GM12874 (cell line): ENCODE results near the gene BMERB1.

ENCODE experiments used
- TF ChIP-seq, protein P1 (sequence below): IDR thresholded peaks from 2 replicates; pipeline ENCODE4 v1.5.1; 2011; ENCODE audit warnings: low read depth, mild to moderate bottlenecking, control low read depth, low read length, moderate library complexity; ENCODE audit not compliant: insufficient read depth

BMERB1 gene

DNA sequence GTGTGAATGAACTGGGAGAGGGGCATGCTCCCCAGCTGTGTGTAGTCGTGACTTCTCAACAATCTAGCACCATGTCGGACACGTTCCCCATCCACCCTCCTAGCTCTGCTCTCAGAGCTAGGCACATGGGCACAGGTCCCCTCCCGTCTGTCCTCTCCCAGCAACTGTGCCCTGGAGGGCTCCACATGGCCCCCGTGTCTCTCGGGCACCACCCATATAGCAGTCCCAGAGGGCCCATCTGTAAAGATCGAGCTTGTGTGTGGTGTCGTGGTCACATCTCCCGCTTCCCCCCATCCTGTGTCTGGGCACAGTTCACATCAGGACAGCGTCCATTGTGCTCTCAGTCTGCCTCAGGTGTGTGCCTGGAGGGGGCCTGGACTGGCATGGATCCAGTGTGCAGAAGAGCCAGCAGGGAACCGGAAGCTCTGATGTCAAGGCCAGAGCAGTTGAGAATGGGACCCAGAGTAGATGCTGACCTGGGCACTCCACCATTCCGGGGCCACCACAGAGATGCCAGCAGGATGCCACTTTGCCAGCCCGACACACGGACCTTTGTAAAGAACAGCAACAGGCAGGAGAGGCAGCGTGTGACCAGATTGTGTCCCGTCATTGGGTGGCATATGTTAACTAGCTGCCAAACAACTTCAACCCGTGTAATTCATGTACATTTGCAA is 152.9 kb downstream of the BMERB1 start:
- TF ChIP-seq, protein P1, sequence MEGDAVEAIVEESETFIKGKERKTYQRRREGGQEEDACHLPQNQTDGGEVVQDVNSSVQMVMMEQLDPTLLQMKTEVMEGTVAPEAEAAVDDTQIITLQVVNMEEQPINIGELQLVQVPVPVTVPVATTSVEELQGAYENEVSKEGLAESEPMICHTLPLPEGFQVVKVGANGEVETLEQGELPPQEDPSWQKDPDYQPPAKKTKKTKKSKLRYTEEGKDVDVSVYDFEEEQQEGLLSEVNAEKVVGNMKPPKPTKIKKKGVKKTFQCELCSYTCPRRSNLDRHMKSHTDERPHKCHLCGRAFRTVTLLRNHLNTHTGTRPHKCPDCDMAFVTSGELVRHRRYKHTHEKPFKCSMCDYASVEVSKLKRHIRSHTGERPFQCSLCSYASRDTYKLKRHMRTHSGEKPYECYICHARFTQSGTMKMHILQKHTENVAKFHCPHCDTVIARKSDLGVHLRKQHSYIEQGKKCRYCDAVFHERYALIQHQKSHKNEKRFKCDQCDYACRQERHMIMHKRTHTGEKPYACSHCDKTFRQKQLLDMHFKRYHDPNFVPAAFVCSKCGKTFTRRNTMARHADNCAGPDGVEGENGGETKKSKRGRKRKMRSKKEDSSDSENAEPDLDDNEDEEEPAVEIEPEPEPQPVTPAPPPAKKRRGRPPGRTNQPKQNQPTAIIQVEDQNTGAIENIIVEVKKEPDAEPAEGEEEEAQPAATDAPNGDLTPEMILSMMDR, result no peak

DNA sequence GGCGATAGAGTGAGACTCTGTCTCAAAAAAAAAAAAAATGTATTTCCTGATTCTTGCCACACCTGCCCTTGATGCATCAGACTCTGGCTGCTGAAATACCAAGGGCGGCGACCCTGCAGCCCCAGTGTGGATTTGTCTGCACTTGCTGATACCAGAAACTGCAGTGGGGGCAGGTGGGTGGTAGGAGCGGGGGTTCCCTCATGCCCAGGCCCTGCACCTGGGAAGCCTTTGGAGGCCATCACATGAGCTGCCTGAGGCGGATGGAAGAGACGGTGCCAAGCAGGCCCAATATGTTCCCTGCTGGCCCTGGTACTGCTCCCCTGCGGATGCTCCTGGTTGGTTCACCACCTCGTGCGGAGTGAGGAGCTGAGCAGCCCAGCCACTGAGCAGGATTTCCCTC is 157.9 kb downstream of the BMERB1 start:
- TF ChIP-seq, protein P1, result no peak

DNA sequence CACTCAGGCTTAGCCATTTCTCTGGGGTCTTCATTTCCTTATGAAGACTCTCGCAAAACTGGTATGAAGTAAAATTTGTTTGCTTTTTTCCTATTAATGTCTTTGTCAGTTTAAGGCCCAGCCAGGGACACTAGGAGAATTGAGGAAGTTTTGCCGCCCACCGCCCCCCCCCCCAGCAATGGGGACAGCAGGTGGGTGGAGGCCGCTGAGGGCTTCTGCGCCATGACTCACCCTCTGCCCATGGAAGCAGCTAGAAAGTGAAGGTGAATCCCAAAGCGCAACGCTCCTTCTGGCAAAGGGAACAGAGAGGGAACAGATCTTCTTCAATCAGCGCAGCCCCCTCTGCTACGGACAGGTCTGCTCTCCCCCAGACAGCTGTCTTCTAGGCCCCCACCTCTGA is 158.8 kb downstream of the BMERB1 start:
- TF ChIP-seq, protein P1, result no peak

DNA sequence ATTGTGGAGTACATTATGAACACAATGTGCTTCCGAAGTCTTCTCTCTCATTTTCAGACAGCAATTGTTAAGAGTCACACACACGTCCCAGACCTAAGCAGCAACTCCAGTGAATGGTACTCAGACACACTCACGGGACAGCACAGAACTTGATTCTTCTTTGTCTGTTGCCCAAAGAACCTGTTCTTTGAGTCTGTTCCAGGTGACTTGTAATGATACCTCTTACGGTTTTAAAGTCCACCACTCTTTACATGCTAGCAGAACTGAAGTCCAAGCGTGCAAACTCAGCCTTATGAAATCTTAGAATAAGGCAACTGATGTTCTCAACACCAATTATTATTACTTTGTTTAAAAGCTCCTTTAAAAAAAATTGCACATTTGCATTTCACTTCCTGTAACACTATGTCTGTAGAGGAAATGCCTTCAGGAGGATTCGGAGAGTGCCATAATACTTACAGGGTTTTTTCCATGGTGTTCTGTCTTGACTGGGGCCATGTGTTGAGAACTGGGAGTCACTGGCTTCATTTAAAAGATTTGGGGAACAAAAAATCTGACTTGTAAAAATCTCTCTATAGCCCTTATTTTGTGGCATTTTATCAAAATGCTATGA is 160.4 kb downstream of the BMERB1 start:
- TF ChIP-seq, protein P1, result no peak

DNA sequence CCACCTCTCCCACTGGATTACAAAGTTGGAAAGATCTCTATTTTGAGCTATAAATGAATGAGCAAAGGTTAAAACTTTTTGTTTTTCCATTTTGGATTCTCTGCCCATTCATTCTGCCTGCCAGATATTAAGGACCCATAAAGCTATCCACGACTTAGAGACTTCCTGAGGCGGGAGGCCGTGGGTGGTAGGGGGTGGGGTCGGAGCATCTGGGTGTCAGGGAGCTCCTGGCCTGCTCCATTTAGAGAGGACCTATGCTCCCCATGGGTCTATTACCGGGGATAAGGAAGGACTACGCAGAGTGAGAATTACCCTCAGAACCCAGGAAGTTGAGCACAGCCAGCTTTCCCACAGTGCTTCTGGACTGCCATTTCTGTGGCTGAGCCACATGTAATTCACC is 162.7 kb downstream of the BMERB1 start:
- TF ChIP-seq, protein P1, result no peak

DNA sequence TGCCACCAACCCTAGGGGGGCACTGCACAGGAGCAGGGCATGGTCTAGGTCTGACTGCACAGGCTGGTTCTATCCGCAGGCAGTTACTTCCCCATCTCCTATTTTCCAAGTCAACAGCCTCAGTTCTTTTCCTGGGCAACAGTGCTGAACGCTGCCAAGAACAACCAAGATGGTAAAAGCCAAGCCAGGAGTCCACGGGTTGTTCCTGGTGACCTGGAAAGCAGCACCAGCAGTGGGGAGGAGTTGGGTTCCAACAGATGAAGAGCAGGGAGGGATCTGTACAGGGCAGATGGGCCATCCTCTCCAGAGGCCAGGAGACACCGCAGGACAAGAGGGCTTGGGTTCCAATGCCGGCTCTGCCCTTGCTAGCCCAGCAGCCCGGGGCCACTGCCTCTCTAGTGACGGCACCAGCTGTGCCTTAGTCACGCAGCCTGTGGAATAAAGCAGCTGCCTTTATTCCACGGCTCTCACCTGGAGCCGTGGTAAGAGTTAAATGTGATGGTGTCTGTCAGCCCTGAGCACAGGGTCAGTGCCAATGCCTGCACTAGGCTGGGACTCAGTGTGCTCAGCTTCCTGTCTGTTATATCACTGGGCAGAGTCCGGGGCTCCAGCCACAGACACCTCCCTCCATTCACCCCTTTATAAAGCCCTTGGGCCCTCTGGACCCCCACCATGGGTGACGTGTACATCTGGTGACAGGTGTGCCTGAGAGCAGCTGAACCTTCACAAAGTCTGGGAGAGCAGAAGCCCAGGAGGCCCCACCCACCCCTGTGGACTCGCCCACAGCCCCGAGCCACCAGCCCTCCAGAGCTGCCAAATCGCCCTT is 163.6 kb downstream of the BMERB1 start:
- TF ChIP-seq, protein P1, result no peak

DNA sequence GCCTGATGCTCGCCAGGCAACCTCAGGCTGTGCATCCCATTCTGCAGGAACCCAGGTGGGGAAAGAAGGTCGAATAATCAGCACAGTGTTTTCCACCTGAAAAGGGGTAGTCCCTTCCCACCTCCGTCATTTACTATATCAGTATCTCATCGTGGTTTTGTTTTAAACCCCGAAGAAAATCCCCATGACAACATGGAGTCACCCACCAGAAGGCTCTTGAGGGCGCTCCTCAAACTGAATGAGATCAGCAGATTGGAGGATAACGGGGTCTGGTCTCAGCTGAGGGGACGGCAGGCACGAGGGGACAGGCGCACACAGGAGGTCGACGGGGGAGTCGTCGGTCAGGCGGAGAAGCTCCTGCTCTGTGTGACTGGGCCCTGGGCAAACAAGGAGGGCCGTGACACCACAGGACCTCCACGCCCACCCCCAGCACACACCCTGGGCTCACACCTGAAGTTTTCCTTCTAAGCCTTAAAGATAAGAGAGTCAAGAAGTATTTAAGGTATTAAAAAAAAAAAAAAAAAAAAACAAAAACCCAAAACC is 164.3 kb downstream of the BMERB1 start:
- TF ChIP-seq, protein P1, result no peak
